ENCODE measurements around the gene ARHGAP9. TPM values are rescaled to one million over a fixed set of nuclear protein-coding genes. Genes with fewer than 3 reads are reported as not detected.

Gene ARHGAP9
- total RNA-seq, 1 experiment from 2014 or later, result 0.92 TPM

DNA sequence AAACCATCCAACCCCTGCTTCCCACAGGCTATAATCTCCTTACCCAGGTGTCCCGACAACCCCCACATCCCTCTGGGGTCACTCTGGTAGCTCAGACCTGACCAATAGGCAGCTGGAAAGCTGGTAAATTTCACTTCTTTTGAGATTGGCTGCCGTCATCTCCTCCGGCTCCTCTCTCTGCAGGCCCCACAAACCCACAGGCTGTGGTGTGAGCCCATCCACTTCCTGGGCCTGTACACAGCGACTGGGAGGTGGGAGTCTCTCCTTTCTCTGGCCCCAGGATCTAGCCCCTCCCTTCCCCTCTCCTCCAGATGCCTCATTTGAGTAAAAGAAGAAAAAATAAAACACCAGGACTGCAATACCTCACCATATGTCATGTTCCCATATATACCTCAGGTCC is 44.4 kb downstream of the ARHGAP9 start:
- Histone ChIP-seq H3K27me3 (ENCODE audit: control insufficient read depth, insufficient read depth, low read length) (no peaks in the 10 kb centered on the region), H3K4me1 (ENCODE audit: control insufficient read depth, insufficient read depth, low read length) (peaks cover 6% of the 10 kb centered on the region), H3K27ac (ENCODE audit: low read length) (no peak overlapping the region), H3K36me3 (ENCODE audit: control insufficient read depth, insufficient read depth, low read length) (no peaks in the 10 kb centered on the region), H3K9me3 (ENCODE audit: control insufficient read depth, insufficient read depth, low read depth, low read length) (no peaks in the 10 kb centered on the region), H3K4me3 (ENCODE audit: low read depth in 2 of 2, low read length in 2 of 2) (no peak overlapping the region)
- ATAC-seq (no peak), DNase-seq (ENCODE audit: low read depth, low spot score) (no peak)
- CTCF ChIA-PET, result no interaction called here
- POLR2A ChIA-PET, result interaction anchor here (0.7 kb wide), 1 partner anchor 136 kb away, joined by 6 read pairs; no protein-coding TSS in a partner anchor
- in situ Hi-C loops (cut with HindIII; ENCODE audit: low pct_unique_long_range_greater_than_20kb, low sequenced_read_pairs) (no loop called here), intact Hi-C loops (cut with micrococcal nuclease; ENCODE audit: unreplicated experiment) (no loop called here)
- TF ChIP-seq, protein P1, sequence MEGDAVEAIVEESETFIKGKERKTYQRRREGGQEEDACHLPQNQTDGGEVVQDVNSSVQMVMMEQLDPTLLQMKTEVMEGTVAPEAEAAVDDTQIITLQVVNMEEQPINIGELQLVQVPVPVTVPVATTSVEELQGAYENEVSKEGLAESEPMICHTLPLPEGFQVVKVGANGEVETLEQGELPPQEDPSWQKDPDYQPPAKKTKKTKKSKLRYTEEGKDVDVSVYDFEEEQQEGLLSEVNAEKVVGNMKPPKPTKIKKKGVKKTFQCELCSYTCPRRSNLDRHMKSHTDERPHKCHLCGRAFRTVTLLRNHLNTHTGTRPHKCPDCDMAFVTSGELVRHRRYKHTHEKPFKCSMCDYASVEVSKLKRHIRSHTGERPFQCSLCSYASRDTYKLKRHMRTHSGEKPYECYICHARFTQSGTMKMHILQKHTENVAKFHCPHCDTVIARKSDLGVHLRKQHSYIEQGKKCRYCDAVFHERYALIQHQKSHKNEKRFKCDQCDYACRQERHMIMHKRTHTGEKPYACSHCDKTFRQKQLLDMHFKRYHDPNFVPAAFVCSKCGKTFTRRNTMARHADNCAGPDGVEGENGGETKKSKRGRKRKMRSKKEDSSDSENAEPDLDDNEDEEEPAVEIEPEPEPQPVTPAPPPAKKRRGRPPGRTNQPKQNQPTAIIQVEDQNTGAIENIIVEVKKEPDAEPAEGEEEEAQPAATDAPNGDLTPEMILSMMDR (IDR thresholded peaks at IDR 0.05), result no peak
- TF ChIP-seq TCF7L2 (IDR thresholded peaks at IDR 0.05; ENCODE audit: low read depth, low read length), result no peak
- TF ChIP-seq POLR2AphosphoS5 (IDR thresholded peaks at IDR 0.05; ENCODE audit: low read depth, low read length), result no peak
- TF ChIP-seq, protein P2, sequence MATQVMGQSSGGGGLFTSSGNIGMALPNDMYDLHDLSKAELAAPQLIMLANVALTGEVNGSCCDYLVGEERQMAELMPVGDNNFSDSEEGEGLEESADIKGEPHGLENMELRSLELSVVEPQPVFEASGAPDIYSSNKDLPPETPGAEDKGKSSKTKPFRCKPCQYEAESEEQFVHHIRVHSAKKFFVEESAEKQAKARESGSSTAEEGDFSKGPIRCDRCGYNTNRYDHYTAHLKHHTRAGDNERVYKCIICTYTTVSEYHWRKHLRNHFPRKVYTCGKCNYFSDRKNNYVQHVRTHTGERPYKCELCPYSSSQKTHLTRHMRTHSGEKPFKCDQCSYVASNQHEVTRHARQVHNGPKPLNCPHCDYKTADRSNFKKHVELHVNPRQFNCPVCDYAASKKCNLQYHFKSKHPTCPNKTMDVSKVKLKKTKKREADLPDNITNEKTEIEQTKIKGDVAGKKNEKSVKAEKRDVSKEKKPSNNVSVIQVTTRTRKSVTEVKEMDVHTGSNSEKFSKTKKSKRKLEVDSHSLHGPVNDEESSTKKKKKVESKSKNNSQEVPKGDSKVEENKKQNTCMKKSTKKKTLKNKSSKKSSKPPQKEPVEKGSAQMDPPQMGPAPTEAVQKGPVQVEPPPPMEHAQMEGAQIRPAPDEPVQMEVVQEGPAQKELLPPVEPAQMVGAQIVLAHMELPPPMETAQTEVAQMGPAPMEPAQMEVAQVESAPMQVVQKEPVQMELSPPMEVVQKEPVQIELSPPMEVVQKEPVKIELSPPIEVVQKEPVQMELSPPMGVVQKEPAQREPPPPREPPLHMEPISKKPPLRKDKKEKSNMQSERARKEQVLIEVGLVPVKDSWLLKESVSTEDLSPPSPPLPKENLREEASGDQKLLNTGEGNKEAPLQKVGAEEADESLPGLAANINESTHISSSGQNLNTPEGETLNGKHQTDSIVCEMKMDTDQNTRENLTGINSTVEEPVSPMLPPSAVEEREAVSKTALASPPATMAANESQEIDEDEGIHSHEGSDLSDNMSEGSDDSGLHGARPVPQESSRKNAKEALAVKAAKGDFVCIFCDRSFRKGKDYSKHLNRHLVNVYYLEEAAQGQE (IDR thresholded peaks at IDR 0.05; ENCODE audit: insufficient read depth in 1 of 2, low read depth in 2 of 2, low read length in 1 of 2), result no peak
- TF ChIP-seq SIN3A (IDR thresholded peaks at IDR 0.05; ENCODE audit: borderline replicate concordance, insufficient read depth, low read depth, low read length), result no peak
- BruUV-seq (replicated peaks), result no TSS peak

DNA sequence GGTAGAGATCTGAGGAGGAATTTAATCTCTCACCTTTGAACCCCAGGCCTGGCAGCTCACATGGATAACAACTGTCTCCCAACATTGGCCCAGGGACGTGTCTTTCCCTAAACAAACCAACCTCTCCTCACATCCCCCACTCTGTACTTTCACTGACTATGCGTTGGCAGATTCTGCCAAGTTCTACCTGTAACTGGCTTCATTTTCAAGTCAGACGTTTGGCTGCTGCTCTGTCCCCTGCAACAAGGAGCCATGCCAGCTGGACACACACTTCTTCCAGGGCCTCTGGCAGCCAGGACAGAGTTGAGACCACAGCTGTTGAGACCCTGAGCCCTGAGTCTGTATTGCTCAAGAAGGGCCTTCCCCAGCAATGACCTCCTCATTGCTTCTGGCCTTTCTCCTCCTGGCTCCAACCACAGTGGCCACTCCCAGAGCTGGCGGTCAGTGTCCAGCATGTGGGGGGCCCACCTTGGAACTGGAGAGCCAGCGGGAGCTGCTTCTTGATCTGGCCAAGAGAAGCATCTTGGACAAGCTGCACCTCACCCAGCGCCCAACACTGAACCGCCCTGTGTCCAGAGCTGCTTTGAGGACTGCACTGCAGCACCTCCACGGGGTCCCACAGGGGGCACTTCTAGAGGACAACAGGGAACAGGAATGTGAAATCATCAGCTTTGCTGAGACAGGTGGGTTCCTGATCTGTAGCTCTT is 45.0 kb downstream of the ARHGAP9 start, which contains the start of gene INHBC:
Gene INHBC, plus strand, starts transcription at position 268 of the 707 bp plus-strand sequence. Its CDS starts 103 bp downstream, at position 371.
- in situ Hi-C loops (cut with HindIII; ENCODE audit: low pct_unique_long_range_greater_than_20kb, low sequenced_read_pairs), result no loop called here
- no peak for TF ChIP-seq POLR2AphosphoS5 (IDR thresholded peaks at IDR 0.05; ENCODE audit: low read depth, low read length)
- TF ChIP-seq, protein P1 (IDR thresholded peaks at IDR 0.05), result no peak
- TF ChIP-seq SIN3A (IDR thresholded peaks at IDR 0.05; ENCODE audit: borderline replicate concordance, insufficient read depth, low read depth, low read length), result no peak
- TF ChIP-seq, protein P2 (IDR thresholded peaks at IDR 0.05; ENCODE audit: insufficient read depth in 1 of 2, low read depth in 2 of 2, low read length in 1 of 2), result no peak
- no peak for TF ChIP-seq TCF7L2 (IDR thresholded peaks at IDR 0.05; ENCODE audit: low read depth, low read length)
- CTCF ChIA-PET, result no interaction called here
- intact Hi-C loops (cut with micrococcal nuclease; ENCODE audit: unreplicated experiment), result no loop called here
- BruUV-seq (replicated peaks), result no TSS peak
- H3K4me3 ChIP-seq (ENCODE audit: low read depth in 2 of 2, low read length in 2 of 2), result no peak within 1 kb of the TSS
- POLR2A ChIA-PET, result no interaction called here
- H3K9me3 ChIP-seq (ENCODE audit: control insufficient read depth, insufficient read depth, low read depth, low read length), result no peaks in the 10 kb centered on the region
- peaks cover 6% of the 10 kb centered on the region for H3K4me1 ChIP-seq (ENCODE audit: control insufficient read depth, insufficient read depth, low read length)
- H3K36me3 ChIP-seq (ENCODE audit: control insufficient read depth, insufficient read depth, low read length), result no peaks in the 10 kb centered on the region
- no peak for DNase-seq (ENCODE audit: low read depth, low spot score)
- no peak within 1 kb of the TSS for H3K27ac ChIP-seq (ENCODE audit: low read length)
- ATAC-seq, result no peak
- H3K27me3 ChIP-seq (ENCODE audit: control insufficient read depth, insufficient read depth, low read length), result no peaks in the 10 kb centered on the region
